ENCODE data around the gene ADNP. TPM values are rescaled to one million over a fixed set of nuclear protein-coding genes. Genes with fewer than 3 reads are reported as not detected.

The ADNP gene
- total RNA-seq, 1 donor from 2014 or later: 165 TPM

DNA sequence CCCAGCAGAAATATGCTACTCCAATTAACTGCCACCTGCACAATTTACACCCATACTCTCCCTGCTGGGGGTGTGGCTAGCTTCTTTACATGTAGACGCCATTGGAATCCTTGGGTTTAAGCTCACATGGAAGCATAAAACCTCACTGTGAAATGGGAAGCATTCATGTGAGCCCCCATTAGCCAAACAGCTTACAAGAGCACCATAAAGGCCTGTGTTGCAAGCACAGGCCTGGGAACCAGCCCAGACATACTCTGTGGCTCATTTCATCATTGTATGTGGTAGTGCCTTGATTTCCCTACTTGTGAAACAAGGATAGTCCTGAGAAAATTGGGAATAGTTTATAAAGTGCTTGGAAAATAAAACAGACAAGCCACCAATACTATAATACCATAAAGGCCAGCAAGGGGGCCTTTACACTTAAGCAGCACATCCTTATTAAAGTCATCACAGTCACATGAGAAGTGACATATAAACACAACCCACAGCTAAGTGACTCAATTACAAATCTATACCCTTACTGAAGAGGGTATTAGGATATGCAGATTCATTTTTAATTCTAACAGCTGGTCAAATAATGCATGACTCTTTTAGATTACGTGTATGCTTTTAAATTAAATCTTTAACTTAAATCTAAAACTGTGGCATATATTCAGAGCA, 6.8 kb downstream of the ADNP start:
- peak overlapping the region; percentile 67 for H3K27ac Mint-ChIP-seq

DNA sequence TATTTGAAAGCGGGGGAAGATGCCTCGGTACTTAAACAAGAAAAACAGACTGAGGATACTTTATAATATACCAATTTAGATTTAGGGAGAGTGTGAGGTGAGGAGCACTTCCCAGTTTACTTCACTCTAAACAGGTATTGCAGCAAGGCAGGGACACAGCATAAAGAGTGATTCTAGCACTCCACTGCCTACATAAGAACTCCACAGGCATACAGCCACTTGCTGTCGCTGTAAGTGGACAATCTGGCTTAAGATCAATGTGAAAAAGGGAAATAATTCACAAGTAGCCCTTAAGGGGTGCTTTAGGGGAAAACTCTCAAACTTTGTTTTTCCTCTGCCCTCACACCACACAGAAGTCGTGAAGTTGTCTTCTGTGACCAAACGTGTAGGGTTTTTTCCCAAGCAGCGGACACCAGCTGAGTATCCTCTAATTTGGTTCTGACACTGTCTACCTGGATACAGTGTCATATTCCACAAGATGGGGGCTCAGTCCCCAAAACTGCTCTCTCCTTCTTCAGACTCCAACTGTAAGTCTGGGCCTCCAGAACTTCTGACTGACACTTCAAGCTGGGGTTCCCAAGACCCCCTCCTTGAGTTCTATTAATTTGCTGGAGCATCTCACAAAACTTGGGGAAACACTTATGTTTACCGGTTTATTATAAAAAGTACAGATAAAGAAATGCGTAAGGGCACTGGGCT, 9.3 kb downstream of the ADNP start:
- Mint-ChIP-seq H3K36me3 (no peaks in the 10 kb centered on the region), H3K4me3 (no peak overlapping the region), H3K9me3 (no peaks in the 10 kb centered on the region), H3K4me1 (peaks cover 61% of the 10 kb centered on the region), H3K27me3 (ENCODE audit: low read depth) (no peaks in the 10 kb centered on the region), H3K27ac (peak overlapping the region; percentile 77)
- no peak for DNase-seq (ENCODE audit: low spot score in 2 of 2, unreplicated experiment in 2 of 2)
- TF ChIP-seq, protein P1, sequence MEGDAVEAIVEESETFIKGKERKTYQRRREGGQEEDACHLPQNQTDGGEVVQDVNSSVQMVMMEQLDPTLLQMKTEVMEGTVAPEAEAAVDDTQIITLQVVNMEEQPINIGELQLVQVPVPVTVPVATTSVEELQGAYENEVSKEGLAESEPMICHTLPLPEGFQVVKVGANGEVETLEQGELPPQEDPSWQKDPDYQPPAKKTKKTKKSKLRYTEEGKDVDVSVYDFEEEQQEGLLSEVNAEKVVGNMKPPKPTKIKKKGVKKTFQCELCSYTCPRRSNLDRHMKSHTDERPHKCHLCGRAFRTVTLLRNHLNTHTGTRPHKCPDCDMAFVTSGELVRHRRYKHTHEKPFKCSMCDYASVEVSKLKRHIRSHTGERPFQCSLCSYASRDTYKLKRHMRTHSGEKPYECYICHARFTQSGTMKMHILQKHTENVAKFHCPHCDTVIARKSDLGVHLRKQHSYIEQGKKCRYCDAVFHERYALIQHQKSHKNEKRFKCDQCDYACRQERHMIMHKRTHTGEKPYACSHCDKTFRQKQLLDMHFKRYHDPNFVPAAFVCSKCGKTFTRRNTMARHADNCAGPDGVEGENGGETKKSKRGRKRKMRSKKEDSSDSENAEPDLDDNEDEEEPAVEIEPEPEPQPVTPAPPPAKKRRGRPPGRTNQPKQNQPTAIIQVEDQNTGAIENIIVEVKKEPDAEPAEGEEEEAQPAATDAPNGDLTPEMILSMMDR (IDR thresholded peaks at IDR 0.05; ENCODE audit: unreplicated experiment): no peak

More for the DNA sequence above, 6.8 kb downstream of the ADNP start:
- Mint-ChIP-seq H3K9me3 (no peaks in the 10 kb centered on the region), H3K4me3 (no peak overlapping the region), H3K4me1 (peaks cover 65% of the 10 kb centered on the region), H3K36me3 (no peaks in the 10 kb centered on the region), H3K27me3 (ENCODE audit: low read depth) (no peaks in the 10 kb centered on the region)
- TF ChIP-seq, protein P1 (IDR thresholded peaks at IDR 0.05; ENCODE audit: unreplicated experiment): no peak
- no peak for DNase-seq (ENCODE audit: low spot score in 2 of 2, unreplicated experiment in 2 of 2)

DNA sequence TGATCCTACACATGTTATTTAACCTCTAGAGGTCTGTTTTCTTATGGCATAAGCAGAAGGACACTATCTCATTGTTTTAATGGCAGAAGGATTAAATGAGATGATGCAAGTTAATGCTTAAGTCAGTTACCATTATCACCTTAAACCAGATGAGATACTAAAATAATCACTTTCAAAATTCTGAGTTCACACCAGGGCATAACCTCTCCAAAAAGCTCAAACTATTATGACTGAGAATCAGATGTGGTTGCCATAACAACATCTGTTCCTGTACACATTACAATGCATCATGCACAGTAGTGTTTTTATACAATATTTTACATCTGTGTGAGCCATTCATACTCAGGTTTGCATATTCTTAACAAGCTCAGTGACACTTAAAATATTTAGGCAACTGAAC, 10.2 kb downstream of the ADNP start:
- H3K9me3 Mint-ChIP-seq: no peaks in the 10 kb centered on the region
- no peak for DNase-seq (ENCODE audit: low spot score in 2 of 2, unreplicated experiment in 2 of 2)
- TF ChIP-seq, protein P1 (IDR thresholded peaks at IDR 0.05; ENCODE audit: unreplicated experiment): no peak

DNA sequence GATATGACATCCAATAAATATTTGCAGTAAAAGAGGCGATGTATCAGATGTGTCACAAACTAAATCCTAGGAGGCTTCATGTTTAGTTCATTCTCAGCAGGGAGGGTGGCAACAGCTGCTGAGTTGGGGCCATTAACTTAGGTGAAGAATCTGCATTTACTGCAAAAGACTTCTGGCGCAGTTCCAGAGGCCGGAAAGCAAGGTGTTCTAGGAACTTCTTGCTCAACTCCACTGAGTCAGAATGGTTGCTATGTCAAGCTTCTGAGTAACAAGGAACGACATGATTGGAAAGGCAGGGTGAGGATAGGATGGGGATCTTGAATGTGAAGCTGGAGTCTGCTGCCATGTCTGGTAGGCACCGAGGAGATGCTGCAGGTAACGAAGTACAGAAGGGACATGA, 11.7 kb downstream of the ADNP start:
- no peak for DNase-seq (ENCODE audit: low spot score in 2 of 2, unreplicated experiment in 2 of 2)
- no peaks in the 10 kb centered on the region for H3K36me3 Mint-ChIP-seq
- H3K27ac Mint-ChIP-seq: peak overlapping the region; percentile 37
- H3K4me3 Mint-ChIP-seq: no peak overlapping the region
- no peaks in the 10 kb centered on the region for H3K9me3 Mint-ChIP-seq
- TF ChIP-seq, protein P1 (IDR thresholded peaks at IDR 0.05; ENCODE audit: unreplicated experiment): no peak
- H3K4me1 Mint-ChIP-seq: peaks cover 62% of the 10 kb centered on the region
- no peaks in the 10 kb centered on the region for H3K27me3 Mint-ChIP-seq (ENCODE audit: low read depth)

More for the DNA sequence above, 10.2 kb downstream of the ADNP start:
- Mint-ChIP-seq H3K27ac (peak overlapping the region; percentile 9), H3K4me3 (no peak overlapping the region), H3K4me1 (peaks cover 64% of the 10 kb centered on the region), H3K27me3 (ENCODE audit: low read depth) (no peaks in the 10 kb centered on the region), H3K36me3 (no peaks in the 10 kb centered on the region)

DNA sequence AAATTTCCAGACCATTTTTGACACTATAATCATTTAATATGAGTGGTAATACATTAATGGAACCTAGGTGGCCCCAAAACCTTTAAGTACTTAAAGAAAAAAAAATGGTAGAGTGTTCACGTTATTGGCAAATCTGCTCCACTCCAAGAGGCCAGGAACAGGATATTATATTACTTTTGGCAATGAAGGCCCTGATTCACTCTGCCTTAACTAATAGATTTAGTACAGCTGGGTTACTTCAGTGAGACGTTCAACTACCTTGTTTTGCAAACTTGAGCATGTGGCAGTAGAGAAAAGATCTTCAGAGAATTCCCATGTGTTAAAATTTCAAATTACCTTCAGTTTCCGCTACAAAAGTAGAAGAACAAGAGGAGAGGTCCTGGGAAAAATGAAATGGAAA, 12.8 kb downstream of the ADNP start:
- TF ChIP-seq, protein P1 (IDR thresholded peaks at IDR 0.05; ENCODE audit: unreplicated experiment): no peak
- no peak for DNase-seq (ENCODE audit: low spot score in 2 of 2, unreplicated experiment in 2 of 2)
- no peak overlapping the region for H3K4me3 Mint-ChIP-seq
- no peaks in the 10 kb centered on the region for H3K27me3 Mint-ChIP-seq (ENCODE audit: low read depth)
- peak overlapping the region; percentile 45 for H3K27ac Mint-ChIP-seq
- no peaks in the 10 kb centered on the region for H3K9me3 Mint-ChIP-seq
- no peaks in the 10 kb centered on the region for H3K36me3 Mint-ChIP-seq
- H3K4me1 Mint-ChIP-seq: peaks cover 71% of the 10 kb centered on the region

Data from mesothelial cell of epicardium (in vitro differentiated cells).